Hippocampal formation (tissue), 2 donors: Measurements from ENCODE around the gene IGBP1.
"Not testable (repeated sequence)": the region's sequence is repeated elsewhere in the genome, so short reads cannot be mapped to it uniquely, and the experiment has no call there.

Source experiments
- DNase-seq, 2 donors: peaks; one replicate each; lab custom pipeline; 2025; lab: John Stamatoyannopoulos, UW

IGBP1 gene

GRCh38 chrX:70133303-70134115 lies at the start of gene IGBP1:
TSS of gene IGBP1 (plus strand) at chrX:70133447. CDS start at chrX:70133948, 501 bp downstream.
- DNase-seq = peak; percentile 66 to 86

- DNase-seq = no peak
Measured at GRCh38 chrX:70084592-70085240, 48.5 kb upstream of the IGBP1 start.

- DNase-seq = no peak
Measured at GRCh38 chrX:70087857-70088630, 45.2 kb upstream of the IGBP1 start.

GRCh38 chrX:70088751-70089150 lies 44.5 kb upstream of the IGBP1 start:
- no peak for DNase-seq

GRCh38 chrX:70089604-70090297 lies 43.5 kb upstream of the IGBP1 start:
- no peak for DNase-seq

- DNase-seq = no peak
Measured at GRCh38 chrX:70092247-70092646, 41.0 kb upstream of the IGBP1 start.

- no peak for DNase-seq
Measured at GRCh38 chrX:70096052-70096451, 37.2 kb upstream of the IGBP1 start.

- DNase-seq = no peak
Measured at GRCh38 chrX:70105229-70105628, 28.0 kb upstream of the IGBP1 start.

GRCh38 chrX:70111436-70112026 lies 21.7 kb upstream of the IGBP1 start:
- not testable (repeated sequence) for DNase-seq

- DNase-seq = no peak
Measured at GRCh38 chrX:70117738-70118137, 15.5 kb upstream of the IGBP1 start.

GRCh38 chrX:70123014-70123413 lies 10.2 kb upstream of the IGBP1 start:
- not testable (repeated sequence) for DNase-seq

GRCh38 chrX:70124678-70125077 lies 8.6 kb upstream of the IGBP1 start:
- DNase-seq = no peak

GRCh38 chrX:70128071-70128470 lies 5.2 kb upstream of the IGBP1 start:
- no peak for DNase-seq

GRCh38 chrX:70129816-70130215 lies 3.4 kb upstream of the IGBP1 start:
- no peak for DNase-seq

- no peak for DNase-seq
Measured at GRCh38 chrX:70132224-70132623, 1.0 kb upstream of the IGBP1 start.

- no peak for DNase-seq
Measured at GRCh38 chrX:70132877-70133302, 357 bp upstream of the IGBP1 start.

GRCh38 chrX:70134116-70134477 lies 850 bp downstream of the IGBP1 start:
- no peak for DNase-seq

GRCh38 chrX:70138622-70139021 lies 5.4 kb downstream of the IGBP1 start:
- DNase-seq = no peak

- DNase-seq = no peak
Measured at GRCh38 chrX:70139736-70140135, 6.5 kb downstream of the IGBP1 start.

- no peak for DNase-seq
Measured at GRCh38 chrX:70141373-70141772, 8.1 kb downstream of the IGBP1 start.
